Gastrocnemius medialis (tissue), 4 donors: ENCODE data around the gene RPRD1B. TPM values are rescaled to one million over a fixed set of nuclear protein-coding genes. Genes with fewer than 3 reads are reported as not detected.

ENCODE experiments used
- ATAC-seq, 2 donors: fragments of 150-250 bp; one replicate each; pipeline ENCODE4 v1.9.1; 2016
- DNase-seq, 2 donors: peaks; one replicate each; pipeline ENCODE4 v3.0.0-alpha.2; 2019
- H3K27ac ChIP-seq, 4 donors: fragments of 200-600 bp; sonication (generic); 1 replicate in 1 of 4; 2 replicates in 3 of 4; pipeline ENCODE4 v1.5.1; 2016 to 2018; ENCODE audit warnings: mild to moderate bottlenecking in 2 of 4, moderate library complexity in 1 of 4
- H3K27me3 ChIP-seq, 3 donors: fragments of 200-600 bp; sonication (generic) in 2 of 3; 1 replicate in 1 of 3; 2 replicates in 2 of 3; pipeline versions ENCODE4 v1.5.1 to v1.6.0; 2016 to 2019; ENCODE audit warnings: mild to moderate bottlenecking in 1 of 3, moderate library complexity in 1 of 3
- H3K36me3 ChIP-seq, 2 donors: fragments of 200-600 bp; sonication (generic) in 1 of 2; one replicate each; pipeline ENCODE4 v1.5.1; 2017 to 2018
- H3K4me1 ChIP-seq, 2 donors: fragments of 200-600 bp; sonication (generic) in 1 of 2; one replicate each; pipeline ENCODE4 v1.5.1; 2016 to 2017; ENCODE audit warnings: mild to moderate bottlenecking in 2 of 2
- H3K4me3 ChIP-seq, 4 donors: fragments of 200-600 bp; sonication (generic) in 3 of 4; 1 replicate in 1 of 4; 2 replicates in 3 of 4; pipeline ENCODE4 v1.5.1; 2016 to 2019; ENCODE audit warnings: mild to moderate bottlenecking in 2 of 4
- H3K9me3 ChIP-seq, 3 donors: fragments of 200-600 bp; sonication (generic) in 2 of 3; 1 replicate in 1 of 3; 2 replicates in 2 of 3; pipeline ENCODE4 v1.5.1; 2016 to 2019
- CTCF ChIP-seq, 5 experiments: fragments of 450-650 bp in 3 of 5; fragments of 200-600 bp in 2 of 5; sonication (generic) in 2 of 5; IDR thresholded peaks in 4 of 5; conservative IDR thresholded peaks in 1 of 5; 1 replicate in 4 of 5; 2 replicates in 1 of 5; pipeline ENCODE4 v1.5.1; 2016 to 2019; ENCODE audit warnings: antibody characterized with exemption in 5 of 5, mild to moderate bottlenecking in 3 of 5, moderate library complexity in 3 of 5
- POLR2A ChIP-seq, 2 donors: fragments of 450-650 bp; IDR thresholded peaks; one replicate each; pipeline ENCODE4 v1.6.1; 2017; ENCODE audit warnings: antibody characterized with exemption in 2 of 2, mild to moderate bottlenecking in 2 of 2, moderate library complexity in 2 of 2
- in situ Hi-C, 4 donors: fragments of 200-750 bp; cut with MboI; loops; one replicate each; pipeline versions ENCODE4 v1.15.0 to v1.8.0; 2017; ENCODE audit warnings: low sequenced_read_pairs in 4 of 4
- intact Hi-C: fragments of 100-400 bp; cut with DNase I; formaldehyde crosslinking; loops from one replicate; pipeline ENCODE4 v1.15.1; 2023; ENCODE audit warnings: low total_unique reads
- total RNA-seq, 4 donors: library from RNA; depleted of rRNA; stranded (reverse); fragments of >200 nt; gene quantifications; one replicate each; pipeline versions ENCODE4 v1.1.0 to v1.2.3, GENCODE V29; 2016

The RPRD1B gene
- total RNA-seq, 4 donors from 2014 or later = 25.2 to 61.0 (median 40.6) TPM

- intact Hi-C loops = no loop called here
- ATAC-seq (no peak), DNase-seq (no peak)
- in situ Hi-C loops = no loop called here
- H3K4me3 ChIP-seq = no peak overlapping the region
- H3K9me3 ChIP-seq = no peaks in the 10 kb centered on the region
- no peak for TF ChIP-seq POLR2A (IDR thresholded peaks at IDR 0.05)
- no peak for TF ChIP-seq CTCF (IDR thresholded peaks at IDR 0.05 in 4 of 5, conservative IDR thresholded peaks at IDR 0.05 in 1 of 5)
- no peak overlapping the region for H3K27ac ChIP-seq
- H3K4me1 ChIP-seq = peaks cover 27 to 28% of the 10 kb centered on the region in 2 donors
- no peaks in the 10 kb centered on the region for H3K36me3 ChIP-seq
- H3K27me3 ChIP-seq = no peaks in the 10 kb centered on the region
Observed at GRCh38 chr20:38117205-38117604, 83.7 kb downstream of the RPRD1B start.

DNA sequence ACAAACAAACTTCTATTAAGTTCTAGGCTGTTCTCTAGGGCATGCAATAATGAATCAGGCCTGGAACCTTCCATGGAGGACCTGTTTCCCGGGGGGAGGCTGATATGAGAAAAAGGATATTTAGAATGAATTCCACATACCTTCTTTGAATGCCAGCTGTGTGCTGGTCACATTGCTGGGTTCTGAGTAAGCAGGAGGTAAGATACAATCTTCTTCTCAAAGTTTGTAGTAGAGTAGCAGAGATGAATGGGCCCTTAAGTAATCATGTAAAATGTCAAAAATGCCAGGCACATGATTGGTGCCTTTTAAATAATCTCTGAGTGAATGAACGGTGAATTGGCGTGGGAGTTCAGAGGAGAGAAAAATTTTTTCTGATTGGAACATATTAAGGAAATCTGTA is 84.1 kb downstream of the RPRD1B start:
- no peak for DNase-seq
- H3K9me3 ChIP-seq = no peaks in the 10 kb centered on the region
- no peak for ATAC-seq
- H3K27me3 ChIP-seq = no peaks in the 10 kb centered on the region
- H3K36me3 ChIP-seq = no peaks in the 10 kb centered on the region
- peaks cover 23 to 24% of the 10 kb centered on the region in 2 donors for H3K4me1 ChIP-seq
- TF ChIP-seq POLR2A (IDR thresholded peaks at IDR 0.05) (no peak), CTCF (IDR thresholded peaks at IDR 0.05 in 4 of 5, conservative IDR thresholded peaks at IDR 0.05 in 1 of 5) (no peak)
- intact Hi-C loops = no loop called here
- in situ Hi-C loops = no loop called here
- no peak overlapping the region for H3K4me3 ChIP-seq
- H3K27ac ChIP-seq = no peak overlapping the region

DNA sequence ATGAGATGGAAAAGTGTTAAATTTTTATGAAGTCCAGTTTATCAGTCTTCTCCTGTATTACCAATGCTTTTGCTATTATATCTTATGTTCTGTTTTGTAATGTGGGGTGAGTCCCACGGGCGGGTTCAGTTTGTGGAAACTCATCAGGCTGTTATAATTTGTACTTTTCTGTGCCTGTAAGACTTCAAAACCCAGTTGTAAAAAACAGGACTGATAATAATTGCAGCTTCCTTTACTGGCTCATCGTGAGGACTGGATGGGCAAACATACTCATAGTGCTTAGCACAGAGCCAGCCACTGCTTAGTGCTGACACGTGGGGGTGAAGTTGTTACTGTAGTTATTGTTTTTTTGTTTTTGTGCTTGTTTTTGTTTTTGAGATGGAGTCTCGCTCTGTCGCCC is 85.9 kb downstream of the RPRD1B start:
- Histone ChIP-seq H3K36me3 (no peaks in the 10 kb centered on the region), H3K4me3 (no peak overlapping the region), H3K27ac (no peak overlapping the region), H3K27me3 (no peaks in the 10 kb centered on the region), H3K9me3 (no peaks in the 10 kb centered on the region), H3K4me1 (peaks cover 5 to 6% of the 10 kb centered on the region in 2 donors)
- DNase-seq = no peak
- no peak for ATAC-seq
- TF ChIP-seq CTCF (IDR thresholded peaks at IDR 0.05 in 4 of 5, conservative IDR thresholded peaks at IDR 0.05 in 1 of 5) = no peak
- no peak for TF ChIP-seq POLR2A (IDR thresholded peaks at IDR 0.05)
- intact Hi-C loops (no loop called here), in situ Hi-C loops (no loop called here)

DNA sequence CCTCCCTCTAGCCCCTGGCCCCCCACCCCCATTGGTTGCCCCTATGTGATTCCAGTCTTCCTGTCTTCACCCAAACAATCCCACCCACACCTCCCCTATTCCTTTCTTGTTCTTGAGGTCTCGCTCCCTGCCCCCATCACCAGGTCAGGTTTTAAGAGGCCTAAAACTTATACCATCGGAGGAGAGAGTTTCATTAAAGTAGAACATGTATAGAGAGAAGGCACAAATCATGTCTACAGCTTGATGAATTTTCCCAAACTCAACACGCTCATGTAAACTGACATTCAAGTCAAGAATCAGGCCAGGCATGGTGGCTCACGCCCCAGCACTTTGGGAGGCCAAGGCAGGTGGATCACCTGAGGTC is 87.1 kb downstream of the RPRD1B start:
- ATAC-seq (no peak), DNase-seq (no peak)
- Histone ChIP-seq H3K36me3 (no peaks in the 10 kb centered on the region), H3K27me3 (no peaks in the 10 kb centered on the region), H3K4me1 (peaks cover 0 to 4% of the 10 kb centered on the region in 2 donors), H3K4me3 (no peak overlapping the region), H3K27ac (no peak overlapping the region), H3K9me3 (no peaks in the 10 kb centered on the region)
- in situ Hi-C loops = no loop called here
- no peak for TF ChIP-seq CTCF (IDR thresholded peaks at IDR 0.05 in 4 of 5, conservative IDR thresholded peaks at IDR 0.05 in 1 of 5)
- TF ChIP-seq POLR2A (IDR thresholded peaks at IDR 0.05) = no peak
- intact Hi-C loops = no loop called here

GRCh38 chr20:38121741-38122140 is 88.2 kb downstream of the RPRD1B start:
- no peaks in the 10 kb centered on the region for H3K27me3 ChIP-seq
- H3K4me3 ChIP-seq = no peak overlapping the region
- TF ChIP-seq POLR2A (IDR thresholded peaks at IDR 0.05) (no peak), CTCF (IDR thresholded peaks at IDR 0.05 in 4 of 5, conservative IDR thresholded peaks at IDR 0.05 in 1 of 5) (no peak)
- intact Hi-C loops = no loop called here
- no peak for DNase-seq
- no peaks in the 10 kb centered on the region for H3K36me3 ChIP-seq
- no peak for ATAC-seq
- no peak overlapping the region for H3K27ac ChIP-seq
- H3K9me3 ChIP-seq = no peaks in the 10 kb centered on the region
- in situ Hi-C loops = no loop called here
- peaks cover 6 to 15% of the 10 kb centered on the region in 2 donors for H3K4me1 ChIP-seq
